K562 (cell line): Measurements from ENCODE around the gene VAC14. TPM values are rescaled to one million over a fixed set of nuclear protein-coding genes. Genes with fewer than 3 reads are reported as not detected.

Source experiments
- ATAC-seq: fragments of 200-7000 bp; cut with Tn5 transposase; 3 replicates; pipeline ENCODE4 v1.9.1; 2020; ENCODE audit warnings: moderate library complexity
- BruUV-seq: library from RNA; stranded (reverse); fragments of 400-500 nt; replicated peaks from 2 replicates; lab custom pipeline; 2021; lab: Mats Ljungman, UMichigan
- CTCF ChIA-PET: fragments of 300-600 bp; formaldehyde crosslinking; extraction: SDS; loops from one replicate; lab custom pipeline; 2021; ENCODE audit warnings: low intra/inter-chr PET ratio; lab: Yijun Ruan, JAX
- POLR2A ChIA-PET: fragments of 300-600, 350-650 bp; sonication (Branson Sonifier 250); formaldehyde crosslinking; extraction: SDS; loops from one replicate; lab custom pipeline; 2021; ENCODE audit warnings: antibody characterized with exemption, inconsistent platforms; lab: Yijun Ruan, JAX
- DNase-seq, 4 experiments: peaks; one replicate each; pipeline versions ENCODE4 v3.0.0 to v3.0.0-alpha.2; 2011 to 2018; ENCODE audit warnings: low spot score in 3 of 4, mixed read lengths in 3 of 4; ENCODE audit errors: extremely low read depth in 1 of 4
- FAIRE-seq: peaks from 2 replicates; lab custom pipeline; 2011; peaks lifted over from hg19 to GRCh38; lab: Jason Lieb, UNC
- H2AFZ ChIP-seq: 2 replicates; pipeline ENCODE4 v1.6.0; 2011; ENCODE audit warnings: low read depth, low read length, control low read depth, inconsistent platforms
- H3K27ac ChIP-seq: fragments of 200-600 bp; 3 replicates; pipeline ENCODE4 v1.8.0; 2011; ENCODE audit warnings: low read depth, mild to moderate bottlenecking, control low read depth, inconsistent platforms, low read length, moderate library complexity, mixed read lengths; ENCODE audit errors: extremely low read depth
- H3K27me3 ChIP-seq, 2 experiments: fragments of 300-600 bp in 1 of 2; 2 replicates in 1 of 2; 3 replicates in 1 of 2; pipeline versions ENCODE4 v1.6.0 to v1.8.0; 2011; ENCODE audit warnings: inconsistent platforms in 2 of 2, low read length in 2 of 2, mild to moderate bottlenecking in 1 of 2, mixed read lengths in 1 of 2, moderate library complexity in 1 of 2; ENCODE audit not compliant: control insufficient read depth in 2 of 2, insufficient read depth in 2 of 2
- H3K36me3 ChIP-seq: fragments of 300-600 bp; 3 replicates; pipeline ENCODE4 v1.8.0; 2011; ENCODE audit warnings: mild to moderate bottlenecking, low read length, inconsistent platforms; ENCODE audit not compliant: control insufficient read depth, insufficient read depth
- H3K4me1 ChIP-seq, 2 experiments: fragments of 200-600 bp in 1 of 2; replicated peaks in 1 of 2; 2 replicates in 1 of 2; 3 replicates in 1 of 2; pipeline versions ENCODE4 v1.5.1 to v1.8.0; 2011; ENCODE audit warnings: inconsistent platforms in 2 of 2, low read length in 2 of 2, mild to moderate bottlenecking in 1 of 2, mixed read lengths in 1 of 2, moderate library complexity in 1 of 2; ENCODE audit not compliant: control insufficient read depth in 2 of 2, insufficient read depth in 2 of 2
- H3K4me2 ChIP-seq: 2 replicates; pipeline ENCODE4 v1.6.1; 2011; ENCODE audit warnings: low read length, control low read depth, inconsistent platforms, mixed read lengths; ENCODE audit not compliant: insufficient read depth
- H3K4me3 ChIP-seq: fragments of 200-600 bp; sonication (generic), shearing (Covaris generic); 2 replicates; pipeline ENCODE4 v1.5.1; 2016; ENCODE audit warnings: control low read depth, inconsistent platforms
- H3K79me2 ChIP-seq: fragments of 200-600 bp; 3 replicates; pipeline ENCODE4 v1.8.0; 2011; ENCODE audit warnings: low read length, inconsistent platforms; ENCODE audit not compliant: control insufficient read depth, insufficient read depth
- H3K9ac ChIP-seq, 2 experiments: 2 replicates each; pipeline versions ENCODE4 v1.6.0 to v1.6.1; 2011; ENCODE audit warnings: low read depth in 2 of 2, low read length in 2 of 2, control low read depth in 1 of 2, inconsistent platforms in 1 of 2, mild to moderate bottlenecking in 1 of 2, mixed read lengths in 1 of 2; ENCODE audit not compliant: insufficient read depth in 1 of 2
- H3K9me1 ChIP-seq: one replicate; pipeline ENCODE4 v1.6.0; 2011; ENCODE audit warnings: inconsistent platforms, mild to moderate bottlenecking, low read length, moderate library complexity; ENCODE audit not compliant: control insufficient read depth, insufficient read depth
- H3K9me3 ChIP-seq: replicated peaks from 2 replicates; pipeline ENCODE4 v1.5.1; 2011; ENCODE audit warnings: low read depth, low read length, inconsistent platforms; ENCODE audit not compliant: control insufficient read depth, insufficient read depth
- H4K20me1 ChIP-seq: replicated peaks from 2 replicates; pipeline ENCODE4 v1.6.1; 2011; ENCODE audit warnings: low read length, inconsistent platforms, mixed read lengths; ENCODE audit not compliant: control insufficient read depth, insufficient read depth
- DIDO1 ChIP-seq: fragments of 450-650 bp; IDR thresholded peaks from 2 replicates; pipeline ENCODE4 v1.6.1; 2016; ENCODE audit warnings: low read depth, missing biosample characterization, missing genetic modification characterization
- NR1H2 ChIP-seq: sonication (generic); formaldehyde crosslinking; IDR thresholded peaks from 2 replicates; pipeline ENCODE4 v1.4.0; 2020; ENCODE audit warnings: mild to moderate bottlenecking, missing genetic modification reagents
- PHF8 ChIP-seq: fragments of 200-600 bp; sonication (generic); IDR thresholded peaks from 2 replicates; pipeline ENCODE4 v1.6.1; 2012; ENCODE audit warnings: mixed run types, mild to moderate bottlenecking, inconsistent platforms, low read length, moderate library complexity, borderline replicate concordance
- POLR2G ChIP-seq: fragments of 200-400 bp; formaldehyde crosslinking; IDR thresholded peaks from 2 replicates; pipeline ENCODE4 v1.6.1; 2017; ENCODE audit warnings: low read depth, mild to moderate bottlenecking, antibody characterized with exemption, low read length, moderate library complexity
- RB1 ChIP-seq: fragments of 450-650 bp; IDR thresholded peaks from 2 replicates; pipeline ENCODE4 v1.6.1; 2017; ENCODE audit warnings: low read depth, mild to moderate bottlenecking
- RBBP5 ChIP-seq: fragments of 200-600 bp; sonication (generic); IDR thresholded peaks from 2 replicates; pipeline ENCODE4 v1.6.1; 2012; ENCODE audit warnings: borderline replicate concordance, mild to moderate bottlenecking, low read length, control low read depth, inconsistent platforms; ENCODE audit not compliant: insufficient read depth, poor library complexity, severe bottlenecking
- RBM17 ChIP-seq: fragments of 200-400 bp; formaldehyde crosslinking; IDR thresholded peaks from 2 replicates; pipeline ENCODE4 v1.6.1; 2017; ENCODE audit warnings: low read depth, mild to moderate bottlenecking, low read length, borderline replicate concordance
- TAF7 ChIP-seq: fragments of 450-650 bp; IDR thresholded peaks from 2 replicates; pipeline ENCODE4 v1.6.1; 2016; ENCODE audit warnings: missing genetic modification characterization, missing compliant biosample characterization
- TSC22D4 ChIP-seq: fragments of 450-650 bp; IDR thresholded peaks from 2 replicates; pipeline ENCODE4 v1.6.1; 2016; ENCODE audit warnings: missing genetic modification characterization, missing biosample characterization, control low read depth
- ZKSCAN3 ChIP-seq: fragments of 250-450 bp; sonication (Bioruptor Pico); IDR thresholded peaks from 2 replicates; pipeline ENCODE4 v1.4.0; 2020
- ZNF224 ChIP-seq: sonication (generic); formaldehyde crosslinking; IDR thresholded peaks from 2 replicates; pipeline ENCODE4 v1.8.0; 2022; ENCODE audit warnings: mild to moderate bottlenecking, missing genetic modification reagents
- ZNF408 ChIP-seq: fragments of 250-450 bp; sonication (Bioruptor Pico); IDR thresholded peaks from 2 replicates; pipeline ENCODE4 v1.4.0; 2020; ENCODE audit warnings: low read depth, mild to moderate bottlenecking, moderate library complexity
- ZNF592 ChIP-seq: fragments of 450-650 bp; IDR thresholded peaks from 2 replicates; pipeline ENCODE4 v1.6.1; 2017; ENCODE audit warnings: antibody characterized with exemption, mild to moderate bottlenecking
- WGBS: fragments of 100-300 bp; shearing (Covaris generic); methylation state at CpG from one replicate; pipeline ENCODE4 v1.1.6; 2016; ENCODE audit warnings: low coverage, mixed read lengths; ENCODE audit not compliant: insufficient coverage; ENCODE audit errors: missing lambda C conversion rate; 5-methylcytosine and 5-hydroxymethylcytosine counted together
- in situ Hi-C: fragments of 300-500 bp; cut with MboI; formaldehyde crosslinking; loops from 4 replicates; pipeline ENCODE4 v1.15.0; 2018; ENCODE audit warnings: inconsistent platforms, mixed read lengths
- intact Hi-C: fragments of 100-400 bp; cut with micrococcal nuclease; formaldehyde crosslinking; loops from 2 replicates; pipeline ENCODE4 v1.14.2; 2022
- polyA plus RNA-seq, 8 experiments: library from polyadenylated mRNA; depleted of rRNA in 4 of 8; stranded (reverse) in 5 of 8; unstranded in 3 of 8; fragments of >200 nt; fragmentation: Nextera tagmentation in 2 of 8; fragmentation: Illumina TruSeq in 1 of 8; extraction: Ambion mirVana in 2 of 8; extraction: Trizol in 1 of 8; gene quantifications; 2 replicates each; pipeline versions ENCODE4 v1.2.1 to v1.2.3, GENCODE V29; 2011 to 2014; ENCODE audit warnings: inconsistent platforms in 1 of 8, missing spikeins in 1 of 8
- total RNA-seq, 7 experiments: library from RNA; depleted of rRNA in 6 of 7; stranded (reverse); fragments of >200 nt in 6 of 7; fragmentation: Illumina TruSeq in 2 of 7; extraction: Trizol in 2 of 7; gene quantifications; 2 replicates each; pipeline versions ENCODE4 v1.2.1 to v1.2.3, GENCODE V29; 2011 to 2021; ENCODE audit warnings: low replicate concordance in 1 of 7
- TF ChIP-seq, protein P1 (sequence below): sonication (generic); formaldehyde crosslinking; IDR thresholded peaks from 2 replicates; pipeline ENCODE4 v1.8.1; 2023; ENCODE audit warnings: mild to moderate bottlenecking, missing genetic modification reagents
- TF ChIP-seq, protein P2 (sequence below): fragments of 450-650 bp; IDR thresholded peaks from 2 replicates; pipeline ENCODE4 v1.6.1; 2017; ENCODE audit warnings: mild to moderate bottlenecking, moderate library complexity

VAC14 gene
- total and polyA plus RNA-seq, 9 of the 15 experiments (the other 6 are each of a cell fraction or from before 2014, with no cell fraction given), result 1.3 to 41.6 (median 26.6) TPM

- no peak for ATAC-seq
- Histone ChIP-seq H3K4me3 (no peak overlapping the region), H3K27ac (no peak overlapping the region; the same call in 2 of the 3 replicates), H4K20me1 (no peaks in the 10 kb centered on the region; the same call in 1 of the 2 replicates), H3K4me1 (peaks cover 6 to 13% of the 10 kb centered on the region in 2 experiments; a peak in 4 of 5 replicates), H3K79me2 (peaks cover 38% of the 10 kb centered on the region), H3K9me3 (no peaks in the 10 kb centered on the region; the same call in 1 of the 2 replicates), H3K27me3 (peaks cover 3 to 4% of the 10 kb centered on the region in 2 experiments; a peak in 2 of 5 replicates), H3K9me1 (no peaks in the 10 kb centered on the region), H3K36me3 (peaks cover 17% of the 10 kb centered on the region; the same call in 2 of the 3 replicates), H3K9ac (peak overlapping the region in 1 of 2 experiments; percentile 85; a peak in 1 of 4 replicates), H3K4me2 (peak overlapping the region; percentile 86), H2AFZ (peak overlapping the region; percentile 97)
- 57% methylated on average over 3 of the region's 3 CpGs for whole genome bisulfite sequencing
- ChIA-PET CTCF (interaction anchor here (0.6 kb wide), 1 partner anchor 487 kb away, joined by 3 read pairs; the partner anchor contains the start of gene CMTR2), POLR2A (interaction anchor here (0.5 to 1.4 kb wide), 3 partner anchors 8 to 169 kb away, joined by 3 to 4 read pairs (median 4); no protein-coding TSS in a partner anchor)
- intact Hi-C loops (no loop called here), in situ Hi-C loops (no loop called here)
- BruUV-seq, result no TSS peak
- no peak for FAIRE-seq
- no peak for DNase-seq
- TF ChIP-seq, protein P1, sequence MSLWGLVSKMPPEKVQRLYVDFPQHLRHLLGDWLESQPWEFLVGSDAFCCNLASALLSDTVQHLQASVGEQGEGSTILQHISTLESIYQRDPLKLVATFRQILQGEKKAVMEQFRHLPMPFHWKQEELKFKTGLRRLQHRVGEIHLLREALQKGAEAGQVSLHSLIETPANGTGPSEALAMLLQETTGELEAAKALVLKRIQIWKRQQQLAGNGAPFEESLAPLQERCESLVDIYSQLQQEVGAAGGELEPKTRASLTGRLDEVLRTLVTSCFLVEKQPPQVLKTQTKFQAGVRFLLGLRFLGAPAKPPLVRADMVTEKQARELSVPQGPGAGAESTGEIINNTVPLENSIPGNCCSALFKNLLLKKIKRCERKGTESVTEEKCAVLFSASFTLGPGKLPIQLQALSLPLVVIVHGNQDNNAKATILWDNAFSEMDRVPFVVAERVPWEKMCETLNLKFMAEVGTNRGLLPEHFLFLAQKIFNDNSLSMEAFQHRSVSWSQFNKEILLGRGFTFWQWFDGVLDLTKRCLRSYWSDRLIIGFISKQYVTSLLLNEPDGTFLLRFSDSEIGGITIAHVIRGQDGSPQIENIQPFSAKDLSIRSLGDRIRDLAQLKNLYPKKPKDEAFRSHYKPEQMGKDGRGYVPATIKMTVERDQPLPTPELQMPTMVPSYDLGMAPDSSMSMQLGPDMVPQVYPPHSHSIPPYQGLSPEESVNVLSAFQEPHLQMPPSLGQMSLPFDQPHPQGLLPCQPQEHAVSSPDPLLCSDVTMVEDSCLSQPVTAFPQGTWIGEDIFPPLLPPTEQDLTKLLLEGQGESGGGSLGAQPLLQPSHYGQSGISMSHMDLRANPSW, result no peak
- TF ChIP-seq ZNF592 (no peak), NR1H2 (CRISPR knock-in tag) (no peak), DIDO1 (tag) (no peak), ZNF408 (CRISPR knock-in tag) (no peak), RBBP5 (no peak), RB1 (no peak), TAF7 (tag) (no peak), ZKSCAN3 (CRISPR knock-in tag) (no peak), RBM17 (no peak), TSC22D4 (tag) (no peak), POLR2G (no peak), PHF8 (no peak), ZNF224 (CRISPR knock-in tag) (no peak)
- TF ChIP-seq, protein P2, sequence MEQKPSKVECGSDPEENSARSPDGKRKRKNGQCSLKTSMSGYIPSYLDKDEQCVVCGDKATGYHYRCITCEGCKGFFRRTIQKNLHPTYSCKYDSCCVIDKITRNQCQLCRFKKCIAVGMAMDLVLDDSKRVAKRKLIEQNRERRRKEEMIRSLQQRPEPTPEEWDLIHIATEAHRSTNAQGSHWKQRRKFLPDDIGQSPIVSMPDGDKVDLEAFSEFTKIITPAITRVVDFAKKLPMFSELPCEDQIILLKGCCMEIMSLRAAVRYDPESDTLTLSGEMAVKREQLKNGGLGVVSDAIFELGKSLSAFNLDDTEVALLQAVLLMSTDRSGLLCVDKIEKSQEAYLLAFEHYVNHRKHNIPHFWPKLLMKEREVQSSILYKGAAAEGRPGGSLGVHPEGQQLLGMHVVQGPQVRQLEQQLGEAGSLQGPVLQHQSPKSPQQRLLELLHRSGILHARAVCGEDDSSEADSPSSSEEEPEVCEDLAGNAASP, result no peak
Observed at GRCh38 chr16:70801611-70802010, 653 bp upstream of the VAC14 start.
